Glomerular visceral epithelial cell (primary cell): ENCODE data around the gene PKD2.

ENCODE experiments used
- DNase-seq: peaks from one replicate; pipeline ENCODE4 v3.0.0-alpha.2; 2016; ENCODE audit errors: extremely low spot score

Gene PKD2

DNA sequence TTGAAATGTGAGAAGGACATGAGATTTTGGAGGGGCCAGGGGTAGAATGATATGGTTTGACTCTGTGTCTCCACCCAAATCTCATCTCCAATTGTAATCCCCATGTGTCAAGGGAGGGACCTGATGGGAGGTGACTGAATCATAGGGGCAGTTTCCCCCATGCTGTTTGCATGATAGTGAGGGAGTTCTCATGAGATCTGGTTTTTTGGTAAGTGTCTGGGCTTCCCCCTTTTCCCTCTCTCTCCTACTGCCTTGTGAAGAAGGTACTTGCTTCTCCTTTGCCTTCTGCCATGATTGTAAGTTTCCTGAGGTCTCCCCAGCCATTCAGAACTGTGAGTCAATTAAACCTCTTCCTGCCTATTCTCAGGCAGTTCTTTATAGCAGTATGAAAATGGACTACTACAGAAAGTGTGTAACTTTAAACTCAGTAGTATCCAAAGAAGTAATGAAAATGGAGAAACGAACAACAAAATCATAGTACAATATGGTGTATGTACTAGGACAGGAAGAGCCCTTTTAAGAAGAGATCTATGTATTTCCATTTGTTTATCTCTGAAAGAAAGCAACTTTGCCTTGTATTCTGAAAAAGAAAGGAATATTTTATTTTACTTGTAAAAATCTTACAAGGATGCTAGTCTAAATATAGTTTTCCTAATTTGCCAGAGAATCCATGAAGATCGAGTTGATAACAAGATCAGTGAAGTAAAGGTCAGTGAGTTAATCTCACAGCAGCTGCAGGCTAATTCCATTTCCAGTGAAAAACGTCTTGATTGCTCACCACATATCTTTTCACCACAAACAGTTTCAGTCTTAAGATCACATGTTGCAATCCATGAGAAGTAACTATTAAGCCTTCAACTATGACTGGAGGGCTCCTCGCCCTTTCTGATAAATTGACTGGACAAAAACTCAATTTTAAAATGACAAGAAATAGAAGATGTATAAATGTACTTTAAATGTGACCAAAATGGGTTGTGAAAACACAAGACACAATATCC is 20.5 kb downstream of the PKD2 start:
- DNase-seq: peak; percentile 56

DNA sequence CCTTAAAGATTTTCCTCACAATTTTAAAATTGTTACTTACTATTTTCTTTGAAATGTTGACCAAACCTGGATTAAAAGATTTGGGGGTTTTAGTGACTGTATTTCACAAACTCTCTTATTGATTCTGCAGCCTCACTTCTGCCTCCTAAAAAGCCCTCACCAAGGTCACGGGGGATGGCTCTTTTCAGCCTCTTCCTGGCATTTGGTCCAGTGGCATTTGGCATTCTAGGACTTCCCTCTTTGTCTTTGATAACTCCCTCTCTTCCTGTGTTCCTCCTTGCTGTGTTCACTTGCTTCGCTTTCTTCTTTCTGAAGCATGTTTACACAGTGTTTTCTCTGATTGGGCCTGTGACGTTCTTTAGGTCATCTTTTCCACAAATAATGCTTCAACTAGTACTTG is 21.5 kb downstream of the PKD2 start:
- no peak for DNase-seq

DNA sequence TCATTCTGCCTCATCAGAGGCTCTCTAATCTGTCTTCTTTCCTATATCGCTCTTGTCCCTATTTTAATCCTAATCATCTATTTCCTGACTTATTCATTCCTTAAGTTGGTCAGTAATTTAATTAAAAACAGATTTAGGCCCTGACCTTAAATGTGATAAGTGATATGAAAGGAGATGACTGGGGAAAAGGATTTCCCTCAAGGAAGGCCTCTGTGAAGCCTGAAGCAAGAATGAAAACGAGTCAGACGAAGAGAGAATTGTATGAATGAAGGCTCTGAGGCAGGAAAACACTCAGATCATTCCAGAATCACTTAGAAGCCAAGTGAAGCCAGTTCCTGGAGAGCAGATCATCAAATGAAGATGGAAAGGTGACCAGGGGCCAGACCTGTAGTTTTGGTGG is 22.1 kb downstream of the PKD2 start:
- no peak for DNase-seq

DNA sequence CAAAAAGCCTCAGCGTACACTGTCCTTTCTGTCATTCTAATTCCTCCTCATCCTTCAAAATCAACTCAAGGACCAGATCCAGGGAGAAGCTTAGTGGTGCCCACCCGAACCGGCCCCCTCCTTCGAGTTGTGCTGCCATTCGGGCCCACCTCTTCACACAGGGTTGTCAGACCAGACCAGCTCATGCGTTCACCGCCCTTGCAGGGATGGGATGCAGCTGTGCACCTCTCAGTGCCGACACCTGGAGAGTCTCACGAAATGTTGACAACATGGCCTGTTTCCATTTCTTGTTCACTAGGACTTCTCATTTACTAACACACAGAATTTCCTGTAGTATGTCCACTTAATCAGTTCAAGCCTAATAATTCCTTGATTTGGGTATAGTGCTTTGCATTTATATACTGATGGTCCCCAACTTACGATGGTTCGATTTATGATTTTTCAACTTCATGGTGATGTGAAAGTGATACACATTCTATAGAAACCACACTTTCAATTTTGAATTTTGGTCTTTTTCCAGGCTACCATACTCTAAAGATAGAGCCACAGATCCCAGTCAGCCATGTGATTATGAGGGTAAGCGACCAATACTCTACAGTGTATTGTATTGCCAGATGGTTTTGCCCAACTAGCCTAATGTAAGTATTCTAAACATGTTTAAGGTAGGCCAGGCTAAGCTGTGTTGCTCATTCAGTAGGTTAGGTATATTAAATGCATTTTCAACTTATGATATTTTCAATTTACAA is 23.3 kb downstream of the PKD2 start:
- no peak for DNase-seq

DNA sequence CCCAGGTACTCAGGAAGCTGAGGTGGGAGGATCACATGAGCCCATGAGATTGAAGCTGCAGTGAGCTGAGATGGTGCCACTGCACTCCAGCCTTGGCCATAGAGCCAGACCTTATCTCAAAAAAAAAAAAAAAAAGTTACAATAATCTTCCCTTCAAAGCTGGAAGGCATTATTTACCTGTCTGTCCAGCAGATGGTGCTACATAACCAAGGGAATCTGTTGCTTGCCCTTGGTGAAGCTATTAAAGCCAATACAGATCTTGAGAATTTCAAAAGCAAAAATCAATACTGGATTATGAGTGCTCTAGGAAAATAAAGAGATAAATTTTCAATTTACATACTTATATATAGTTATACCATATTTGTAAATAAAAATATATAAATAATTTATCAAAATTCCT is 25.9 kb downstream of the PKD2 start:
- peak; percentile 64 for DNase-seq

DNA sequence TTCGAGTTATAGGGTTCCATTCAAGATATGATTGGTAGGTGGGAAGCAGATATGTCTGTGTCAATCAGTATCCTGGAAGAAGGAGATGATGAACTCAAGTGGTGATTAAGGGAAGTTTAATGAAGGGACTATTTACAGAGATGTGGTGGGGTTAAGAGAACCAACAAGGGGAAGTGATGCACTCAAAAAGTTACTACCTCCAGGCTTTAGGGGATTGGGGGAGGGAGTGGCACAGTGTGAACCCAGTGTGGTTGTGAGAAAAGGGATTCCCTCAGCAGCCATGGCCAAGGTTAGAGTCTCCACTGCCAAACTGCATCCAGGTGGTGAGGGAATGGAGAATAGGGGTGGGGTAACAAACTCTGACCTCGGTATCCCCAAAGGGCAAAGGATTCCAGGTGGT is 27.9 kb downstream of the PKD2 start:
- DNase-seq: no peak

DNA sequence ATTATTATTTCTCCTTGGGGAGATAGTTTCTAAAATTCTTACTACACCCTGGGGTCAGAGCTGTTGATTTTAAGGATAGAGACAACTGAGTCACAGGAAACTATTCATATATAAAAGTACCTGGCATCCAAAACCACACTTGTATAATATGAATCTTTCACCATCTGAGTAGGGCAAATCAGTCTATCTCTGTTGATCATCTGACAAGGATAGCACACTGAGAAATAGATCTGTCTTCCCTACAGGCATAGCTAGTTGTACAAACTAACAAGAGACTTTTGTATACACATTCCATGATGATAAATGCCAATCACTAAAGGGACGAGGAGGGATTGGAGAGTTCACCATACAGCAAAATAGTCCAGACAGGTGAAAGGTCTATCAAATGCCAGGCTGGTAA is 30.0 kb downstream of the PKD2 start:
- DNase-seq: no peak

DNA sequence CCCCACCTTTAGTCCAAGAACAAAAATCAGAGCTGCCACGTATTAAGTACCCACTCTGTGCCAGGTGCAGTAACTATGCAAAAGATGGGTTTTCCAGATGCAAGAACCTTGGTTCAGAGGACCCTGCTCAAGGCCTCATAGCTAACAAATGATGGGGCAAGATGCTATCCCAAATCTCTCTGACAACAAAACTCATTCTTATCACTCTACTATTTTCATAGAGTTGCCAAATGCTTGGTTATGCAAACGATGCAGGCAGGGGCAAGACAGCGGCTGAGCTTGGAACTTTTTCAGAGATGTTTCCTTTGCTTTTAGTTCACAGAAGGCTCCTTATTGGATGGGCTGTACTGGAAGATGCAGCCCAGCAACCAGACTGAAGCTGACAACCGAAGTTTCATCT is 30.5 kb downstream of the PKD2 start:
- DNase-seq: no peak

DNA sequence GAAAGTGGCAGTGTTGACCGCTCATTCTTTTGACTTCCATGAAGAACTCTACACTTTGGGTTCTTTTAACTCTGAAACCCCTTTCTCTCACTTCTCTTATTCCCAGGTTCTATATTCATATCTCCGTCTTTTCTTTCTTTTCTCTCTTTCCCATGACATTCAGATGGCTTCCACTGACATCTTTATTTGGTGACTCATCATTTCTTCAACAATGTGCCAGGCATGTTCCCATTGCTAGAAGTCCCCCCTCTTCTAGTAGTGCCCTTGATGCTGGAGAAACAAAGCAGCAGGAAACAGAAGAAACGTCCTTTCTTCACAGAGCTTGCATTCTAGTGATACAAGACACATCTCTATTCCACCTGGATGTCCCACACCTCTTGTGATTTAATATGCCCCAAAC is 33.3 kb downstream of the PKD2 start:
- no peak for DNase-seq

DNA sequence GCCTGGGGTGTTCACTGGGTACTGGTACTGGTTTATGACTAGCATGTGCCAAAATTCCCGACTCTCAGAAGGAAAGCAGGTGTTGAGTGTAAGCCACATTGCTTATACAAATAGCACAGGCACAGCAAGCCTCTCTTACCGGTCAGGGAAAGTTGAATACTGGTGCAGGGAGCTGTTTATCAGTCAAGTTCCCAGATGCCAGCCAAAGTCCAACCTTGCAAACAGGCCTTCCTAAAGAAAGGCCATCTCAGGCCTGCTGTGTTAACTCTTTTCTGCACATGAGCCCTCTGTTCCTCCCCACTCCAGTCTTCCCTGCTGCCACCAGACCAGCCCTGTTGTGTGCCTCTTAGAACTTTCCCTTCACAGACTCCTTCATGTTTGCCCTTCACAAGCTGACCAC is 34.2 kb downstream of the PKD2 start:
- no peak for DNase-seq

DNA sequence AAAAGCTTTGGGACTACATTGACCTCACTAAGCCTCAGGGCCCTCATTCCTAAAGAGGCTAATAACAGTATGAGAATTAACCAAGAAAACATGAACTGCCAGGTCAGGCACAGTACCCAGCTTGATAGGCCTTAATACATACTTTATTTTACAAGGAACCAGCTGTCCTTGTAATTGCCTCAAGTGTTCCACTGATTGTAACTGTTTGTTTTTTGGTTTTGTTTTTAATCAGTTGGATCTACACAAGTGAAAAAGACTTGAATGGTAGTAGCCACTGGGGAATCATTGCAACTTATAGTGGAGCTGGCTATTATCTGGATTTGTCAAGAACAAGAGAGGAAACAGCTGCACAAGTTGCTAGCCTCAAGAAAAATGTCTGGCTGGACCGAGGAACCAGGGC is 35.6 kb downstream of the PKD2 start:
- DNase-seq: no peak

DNA sequence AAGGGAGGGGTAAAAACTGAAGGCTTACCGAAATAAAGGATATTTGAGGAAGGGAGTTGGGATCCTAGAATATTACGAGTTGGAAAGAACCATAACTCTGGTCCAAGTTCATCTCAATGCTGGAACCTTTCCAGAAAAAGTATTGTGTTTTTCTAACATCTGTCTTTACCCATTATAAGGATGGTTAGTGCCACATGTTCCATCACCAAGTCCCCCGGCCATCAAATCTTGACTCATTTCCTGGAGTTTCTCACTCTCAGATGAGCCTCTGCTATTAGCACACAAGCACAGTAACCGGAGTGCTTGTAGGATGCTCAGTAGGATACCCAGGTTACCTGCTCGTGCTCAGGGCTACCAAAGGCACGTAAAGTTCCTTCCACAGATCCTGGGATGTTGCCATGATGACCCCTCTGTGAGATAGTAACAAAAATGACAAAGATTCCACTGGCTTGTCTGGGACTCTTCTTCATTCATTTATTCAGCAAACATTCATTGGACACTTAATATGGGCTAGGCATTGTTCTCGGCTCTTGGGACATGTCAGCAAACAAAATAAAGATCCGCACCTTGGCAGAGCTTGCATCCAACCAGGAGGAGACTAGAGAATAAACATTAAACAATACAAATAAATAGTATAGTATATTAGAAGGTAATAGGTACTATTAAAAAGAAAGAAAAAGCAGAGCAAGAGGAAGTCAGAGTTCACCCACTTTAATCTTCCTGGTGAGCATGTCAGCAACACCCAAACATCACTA is 36.3 kb downstream of the PKD2 start:
- DNase-seq: no peak

DNA sequence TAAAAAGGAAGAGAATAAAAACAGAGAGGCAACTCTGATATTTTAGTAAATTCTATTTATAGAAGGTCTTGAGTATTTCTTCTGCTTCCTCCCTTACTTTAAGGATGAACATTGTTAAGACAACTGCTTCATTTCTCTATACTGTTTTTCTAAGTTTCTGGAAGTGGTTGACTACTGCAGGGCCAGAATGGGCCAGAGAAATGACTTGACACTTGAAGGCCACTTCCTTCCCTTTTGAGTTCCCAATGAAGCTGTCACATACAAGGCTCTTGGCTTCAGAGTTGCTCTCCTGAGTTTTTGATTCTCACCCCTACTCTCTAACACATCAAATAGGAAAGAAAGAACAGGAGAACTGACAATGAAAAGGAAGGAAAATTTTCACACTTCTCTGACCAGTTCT is 37.6 kb downstream of the PKD2 start:
- no peak for DNase-seq

DNA sequence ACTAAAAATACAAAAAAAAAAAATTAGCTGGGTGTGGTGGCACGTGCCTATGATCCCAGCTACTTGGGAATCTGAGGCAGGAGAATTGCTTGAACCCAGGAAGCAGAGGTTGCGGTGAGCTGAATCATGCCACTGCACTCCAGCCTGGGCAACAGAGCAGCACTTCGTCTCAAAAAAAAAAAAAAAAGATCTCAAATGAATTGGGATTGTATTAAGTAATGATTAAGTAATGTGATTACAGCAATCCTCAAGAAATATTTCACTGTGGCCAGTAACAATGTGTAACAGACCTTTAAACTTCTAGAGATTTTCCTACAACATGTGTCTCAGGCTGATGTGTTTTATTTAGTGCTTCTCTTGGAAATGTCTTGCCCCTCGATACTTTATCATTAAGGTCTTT is 46.8 kb downstream of the PKD2 start:
- peak; percentile 78 for DNase-seq

DNA sequence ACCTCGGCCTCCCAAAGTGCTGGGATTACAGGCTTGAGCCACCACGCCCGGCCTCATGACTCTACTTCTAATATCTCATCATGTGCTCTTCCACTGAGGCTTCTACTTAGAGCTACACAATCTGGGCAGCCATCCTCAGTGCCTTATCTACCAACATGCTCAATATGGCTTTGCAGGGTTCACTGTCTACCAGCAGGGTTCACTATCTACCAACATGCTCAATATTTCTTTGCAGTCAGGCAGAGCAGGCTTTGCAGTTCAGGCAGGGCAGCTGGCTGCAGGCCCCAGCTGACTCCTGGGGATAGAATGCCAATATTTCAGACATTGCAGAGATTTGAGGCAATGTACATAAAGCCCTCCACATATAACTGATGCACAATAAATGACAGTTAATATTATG is 47.5 kb downstream of the PKD2 start:
- DNase-seq: peak; percentile 53

DNA sequence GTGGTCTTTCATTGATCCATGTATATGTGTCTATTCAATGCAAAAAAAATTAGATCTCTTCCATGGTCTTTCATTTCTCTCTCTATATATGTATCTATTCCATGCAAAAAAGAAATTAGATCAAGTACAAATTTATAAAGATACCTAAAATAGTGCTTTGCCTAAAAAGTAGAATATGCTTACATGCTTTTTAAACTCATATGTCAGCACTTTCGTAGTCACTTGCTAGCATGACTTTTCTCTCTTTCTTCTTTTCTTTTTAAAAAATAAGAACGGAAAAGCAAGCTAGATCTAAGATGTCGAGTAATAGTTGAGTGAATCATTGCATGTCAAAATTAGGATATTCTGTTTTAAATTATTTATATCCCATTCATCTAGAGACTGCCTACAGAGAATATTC is 50.9 kb downstream of the PKD2 start:
- no peak for DNase-seq

DNA sequence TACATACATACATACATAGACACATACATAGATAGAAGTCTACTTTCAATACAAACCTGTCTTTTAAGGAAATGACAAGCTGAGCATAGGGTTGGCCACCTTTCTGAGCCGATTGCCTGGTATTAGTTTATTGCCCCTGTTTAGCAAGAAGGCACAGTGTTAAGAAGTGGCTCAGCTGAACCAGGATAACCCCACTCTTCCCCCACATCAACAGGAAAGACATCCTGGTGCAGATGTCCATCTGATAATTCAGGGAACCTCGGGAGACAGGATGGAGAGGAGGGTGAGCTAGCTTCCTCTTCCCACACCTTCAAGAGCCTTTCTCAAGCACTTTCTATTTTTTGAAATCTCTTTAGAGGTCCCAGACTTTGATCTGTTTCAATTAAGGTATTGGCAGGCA is 52.3 kb downstream of the PKD2 start:
- no peak for DNase-seq

DNA sequence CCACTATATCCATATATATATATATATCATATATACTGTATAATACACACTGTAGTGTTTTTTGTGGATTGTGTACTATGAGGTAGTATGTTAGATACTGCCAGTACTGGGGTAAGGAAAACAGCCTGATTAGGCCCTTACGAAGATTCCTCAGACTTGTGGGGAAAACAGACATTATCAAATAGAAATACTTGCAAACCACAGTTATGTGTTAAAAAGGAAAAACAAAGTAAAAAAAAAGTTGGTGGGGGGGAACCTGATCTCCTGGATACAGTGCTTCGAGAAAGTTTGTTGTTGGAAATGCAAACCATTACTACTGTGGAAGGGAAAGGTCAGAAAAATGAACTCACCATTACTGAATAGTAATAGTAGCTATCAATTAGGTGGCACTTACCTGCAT is 53.0 kb downstream of the PKD2 start:
- DNase-seq: no peak

DNA sequence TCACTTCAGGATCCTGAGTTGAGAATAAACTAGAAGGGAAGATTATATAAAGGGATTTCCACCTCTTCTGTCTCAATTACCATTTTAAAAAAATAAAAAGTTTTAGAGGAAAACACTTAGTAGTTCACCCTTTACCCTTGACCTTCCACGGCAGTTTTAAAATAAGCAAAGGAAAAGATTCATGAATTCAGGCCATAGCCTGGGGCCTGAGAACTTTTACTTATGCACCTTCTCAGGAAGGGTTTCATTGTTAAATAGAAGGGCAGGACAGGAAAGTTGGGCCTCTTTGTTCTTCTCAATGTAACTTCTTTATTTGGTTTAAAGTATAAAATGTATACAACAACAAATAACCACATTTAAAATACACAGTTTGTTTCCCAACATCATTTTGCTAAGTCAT is 54.9 kb downstream of the PKD2 start:
- DNase-seq: no peak

DNA sequence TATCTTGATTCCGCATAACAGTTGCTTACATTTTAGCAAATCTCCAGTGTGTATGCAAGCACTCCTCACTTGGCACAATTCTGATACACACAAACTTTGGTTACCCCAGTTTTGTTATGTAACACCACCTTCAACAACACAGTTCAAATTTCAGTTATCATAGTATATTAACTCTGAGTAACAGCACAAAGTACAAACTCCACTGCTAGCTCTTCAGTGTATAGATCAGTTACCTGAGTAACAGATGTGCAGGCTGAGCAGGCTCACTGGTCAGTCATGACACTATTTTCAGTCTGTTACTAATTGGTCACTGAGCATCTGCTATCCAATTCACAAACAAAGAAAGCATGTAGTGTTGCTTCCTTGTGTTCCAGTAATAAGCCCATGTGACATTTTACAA is 55.4 kb downstream of the PKD2 start:
- no peak for DNase-seq

DNA sequence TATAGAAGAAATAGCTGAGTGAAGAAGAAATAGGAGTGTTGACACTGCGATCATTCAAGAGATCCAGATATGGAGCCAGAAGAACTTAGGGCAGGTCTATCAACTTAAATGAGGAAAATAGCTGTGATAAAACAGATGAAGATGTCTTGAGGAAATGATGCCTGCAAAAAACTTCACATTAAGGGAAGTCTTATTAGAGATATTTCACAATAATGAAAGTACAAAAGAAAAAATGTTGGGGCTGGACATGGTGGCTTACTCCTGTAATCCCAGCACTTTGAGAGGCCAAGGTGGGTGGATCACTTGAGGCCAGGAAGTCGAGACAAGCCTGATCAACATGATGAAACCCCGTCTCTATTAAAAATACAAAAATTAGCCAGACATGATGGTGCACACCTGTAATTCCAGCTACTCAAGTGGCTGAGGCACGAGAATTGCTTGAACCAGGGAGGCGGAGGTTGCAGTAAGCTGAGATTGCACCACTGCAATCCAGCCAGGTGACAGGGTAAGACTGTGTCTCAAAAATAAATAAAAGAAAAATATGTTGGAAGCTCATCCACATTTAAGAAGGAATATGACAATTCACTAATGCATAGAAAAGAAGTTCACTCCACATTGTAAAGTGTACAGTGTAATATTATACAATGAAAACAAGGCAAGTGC is 56.3 kb downstream of the PKD2 start:
- DNase-seq: no peak

DNA sequence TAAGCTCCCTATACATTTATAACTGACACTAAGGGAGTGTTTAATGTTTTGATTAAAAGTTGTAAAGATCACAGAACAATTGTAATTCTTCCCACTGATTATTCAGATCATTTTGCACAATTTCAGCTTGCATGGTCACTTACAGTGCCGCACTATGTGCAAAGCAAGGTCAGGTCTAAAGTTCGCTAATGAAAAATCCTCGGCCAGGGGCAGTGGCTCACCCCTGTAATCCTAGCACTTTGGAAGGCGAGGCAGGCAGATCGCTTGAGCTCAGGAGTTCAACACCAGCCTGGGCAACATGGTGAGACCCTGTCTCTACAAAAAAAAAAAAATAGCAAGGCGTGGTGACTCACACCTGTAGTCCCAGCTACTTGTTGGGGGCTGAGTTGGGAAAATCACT is 57.0 kb downstream of the PKD2 start:
- DNase-seq: no peak
